Left lobe of liver (tissue), 2 donors: ENCODE results near the gene TTC6. TPM values are rescaled to one million over a fixed set of nuclear protein-coding genes. Genes with fewer than 3 reads are reported as not detected.
"Not testable (repeated sequence)": the region's sequence is repeated elsewhere in the genome, so short reads cannot be mapped to it uniquely, and the experiment has no call there.

Experiments used
- ATAC-seq: fragments of 200-7000 bp; cut with Tn5 transposase; one replicate; pipeline ENCODE4 v1.9.1; 2020; ENCODE audit warnings: mild to moderate bottlenecking, moderate library complexity
- DNase-seq: peaks from one replicate; pipeline ENCODE4 v3.0.0-alpha.2; 2020; ENCODE audit warnings: low spot score
- total RNA-seq: library from RNA; stranded (reverse); gene quantifications from one replicate; pipeline ENCODE4 v1.2.1, GENCODE V29; 2021
- donor health status: DM: no; HTN: no; CAD: no; lungs with moderate emphysema.
- donor health status: DM: no; HTN: yes; CAD: no.

TTC6 gene, protein sequence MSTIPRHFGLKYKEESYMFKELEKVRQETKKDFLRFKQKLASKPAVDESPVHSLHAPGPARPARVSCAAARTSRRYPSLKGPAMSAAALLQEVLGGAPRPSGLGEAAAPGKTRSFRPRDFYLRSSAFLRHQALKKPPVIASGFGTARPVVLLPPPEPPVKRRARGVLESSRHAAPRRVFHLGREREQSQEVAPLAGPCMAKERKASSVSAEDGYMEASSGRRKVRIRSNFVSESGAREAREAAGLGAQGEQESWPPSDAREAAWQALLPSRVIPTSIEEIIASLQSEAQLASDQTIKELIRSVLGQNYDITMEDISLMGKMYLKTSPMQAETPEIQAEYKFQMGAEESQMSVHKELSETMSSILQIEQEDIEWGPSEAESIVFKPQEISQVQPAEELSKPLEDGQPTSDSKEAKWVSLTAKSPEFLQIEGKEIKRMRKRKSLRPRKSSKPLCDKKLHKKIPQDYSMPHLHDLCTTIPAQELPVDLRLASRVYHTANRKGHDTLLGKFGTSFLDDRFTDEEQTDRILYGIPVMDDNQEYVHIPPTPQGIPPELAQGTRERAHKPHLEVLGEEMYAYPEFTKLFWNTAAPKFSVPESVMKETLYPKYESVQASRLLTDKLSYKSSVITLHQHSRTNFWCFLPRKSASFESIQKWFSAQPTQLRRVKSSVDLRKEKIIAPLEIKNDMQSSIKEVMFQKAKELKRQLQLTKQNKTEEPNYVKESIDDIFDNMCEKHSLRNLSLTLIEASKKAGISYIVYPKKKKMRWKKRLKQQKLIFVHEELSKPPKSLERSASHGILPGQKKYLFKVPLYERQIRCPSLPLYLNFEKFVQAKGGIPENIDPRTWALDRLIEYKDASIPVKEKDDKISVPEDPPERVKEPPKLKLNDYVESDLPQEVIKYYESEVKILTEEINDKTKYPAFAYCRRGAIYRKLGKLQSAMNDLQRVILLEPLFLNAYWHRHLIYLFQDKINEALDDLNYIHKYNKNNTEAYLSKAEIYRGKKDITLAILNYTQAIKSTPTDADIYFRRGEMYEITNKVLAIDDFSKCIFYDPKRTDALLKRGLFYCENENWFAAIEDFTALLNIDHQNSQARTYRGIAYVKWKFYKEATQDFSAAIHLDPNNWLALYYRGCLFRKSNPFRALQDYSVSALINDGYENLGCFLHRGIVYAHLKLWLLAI (N-terminal part only)
- 5.0 TPM for total RNA-seq

GRCh38 chr14:37594971-37595808 is at the start of gene TTC6, which contains the start of gene FOXA1:
TTC6 (plus strand) TSS chr14:37595629; CDS start chr14:37622065, 26,436 bp downstream.
FOXA1 (minus strand) TSS chr14:37595249; CDS start chr14:37594972, 277 bp downstream.
- peak; percentile 87 for DNase-seq
- peak; percentile 50 for ATAC-seq

- peak; percentile 50 for DNase-seq
- peak; percentile 95 for ATAC-seq
Measured at GRCh38 chr14:37546621-37547447, 48.6 kb upstream of the TTC6 start.

GRCh38 chr14:37550511-37550910 is 44.9 kb upstream of the TTC6 start:
- ATAC-seq, result no peak
- no peak for DNase-seq

- DNase-seq (no peak), ATAC-seq (no peak)
Measured at GRCh38 chr14:37551119-37551518, 44.3 kb upstream of the TTC6 start.

DNA sequence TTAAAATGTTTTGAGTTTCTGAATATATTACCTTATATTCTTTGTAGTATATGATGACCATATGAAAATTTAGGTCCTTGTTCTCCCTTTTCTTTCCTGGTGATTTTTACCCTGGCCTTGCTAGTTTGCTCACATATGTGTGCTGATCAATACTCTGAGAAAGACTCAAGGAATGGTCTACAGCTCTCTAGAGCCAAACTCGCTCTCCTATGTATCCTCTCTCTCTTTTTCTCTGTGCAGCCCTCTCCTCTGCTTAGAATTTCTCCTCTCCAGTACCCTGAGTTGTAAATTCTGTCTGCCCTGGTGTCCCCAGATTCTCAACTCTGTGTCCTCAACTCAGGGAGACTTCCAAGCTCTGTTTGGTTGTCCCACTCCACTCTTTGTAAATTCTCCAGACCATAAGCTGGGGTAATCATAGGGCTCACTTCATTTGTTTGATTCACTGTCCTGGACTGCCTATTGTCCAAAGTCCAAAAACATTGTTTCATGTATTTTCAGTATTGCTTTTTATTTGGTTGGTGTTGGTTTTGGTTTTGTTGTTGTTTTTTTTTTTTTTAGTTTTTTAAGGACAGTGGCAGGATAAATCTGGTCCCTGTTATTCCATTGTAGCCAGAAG is 41.4 kb upstream of the TTC6 start:
- no peak for DNase-seq
- peak; percentile 61 for ATAC-seq

- not testable (repeated sequence) for DNase-seq, ATAC-seq
Measured at GRCh38 chr14:37555596-37555995, 39.8 kb upstream of the TTC6 start.

- ATAC-seq, result no peak
- no peak for DNase-seq
Measured at GRCh38 chr14:37558740-37559139, 36.7 kb upstream of the TTC6 start.

DNA sequence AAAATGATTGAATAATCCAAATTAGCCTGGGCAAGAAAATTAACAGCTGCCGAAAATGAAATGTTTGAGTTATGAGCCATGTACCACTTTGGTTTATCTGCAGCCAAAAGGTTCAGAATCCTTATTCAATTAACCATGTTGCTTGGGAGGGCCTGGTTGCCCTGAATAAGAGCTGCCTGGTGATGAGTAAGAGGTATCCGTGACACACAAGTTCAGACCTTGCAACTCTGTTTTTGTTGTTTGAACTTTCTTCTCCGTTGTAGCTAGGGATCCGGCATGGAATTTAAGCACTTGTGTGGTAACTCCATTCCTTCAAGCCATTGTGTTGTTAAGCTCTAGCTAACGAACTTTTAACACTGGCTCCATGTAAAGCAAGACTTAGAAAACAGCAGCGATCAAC is 36.0 kb upstream of the TTC6 start:
- DNase-seq (no peak), ATAC-seq (no peak)

DNA sequence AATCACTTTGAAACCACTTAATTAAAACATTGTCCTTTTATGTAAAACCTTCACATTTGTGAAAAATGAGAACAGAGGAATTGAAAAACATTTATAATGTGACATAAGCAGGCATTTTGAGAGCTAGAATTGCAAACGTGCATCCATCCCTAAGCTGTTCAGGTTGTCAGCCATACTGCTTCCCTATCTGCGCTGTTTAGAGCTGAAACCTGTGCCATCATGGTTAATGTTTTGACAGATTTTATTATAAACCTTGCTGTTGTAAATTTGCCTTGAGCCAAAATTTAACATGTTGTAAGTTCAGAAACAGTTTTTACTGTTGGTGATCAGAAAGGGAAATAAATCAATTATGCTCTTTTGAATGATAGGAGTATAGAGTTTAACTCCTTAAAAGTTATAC is 32.2 kb upstream of the TTC6 start:
- ATAC-seq (no peak), DNase-seq (no peak)

DNA sequence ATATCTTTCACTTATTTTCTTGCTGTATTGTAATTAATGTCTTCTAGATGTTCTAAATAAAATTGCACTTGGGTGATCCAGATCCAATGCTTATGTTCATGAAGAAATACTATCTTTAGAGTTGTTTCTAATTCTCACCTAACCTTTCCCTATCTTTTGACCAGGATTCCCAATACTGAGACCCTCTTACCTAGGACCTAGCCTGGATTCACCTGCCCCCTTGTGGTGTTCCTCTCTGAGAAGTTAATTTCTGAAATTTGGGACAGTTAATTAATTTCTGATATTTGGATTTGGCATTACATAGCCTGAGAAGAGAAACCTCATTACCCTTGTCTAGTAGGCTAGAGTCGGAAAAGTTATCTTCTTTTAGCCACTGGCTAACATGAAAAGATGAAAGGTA is 29.9 kb upstream of the TTC6 start:
- no peak for DNase-seq

DNA sequence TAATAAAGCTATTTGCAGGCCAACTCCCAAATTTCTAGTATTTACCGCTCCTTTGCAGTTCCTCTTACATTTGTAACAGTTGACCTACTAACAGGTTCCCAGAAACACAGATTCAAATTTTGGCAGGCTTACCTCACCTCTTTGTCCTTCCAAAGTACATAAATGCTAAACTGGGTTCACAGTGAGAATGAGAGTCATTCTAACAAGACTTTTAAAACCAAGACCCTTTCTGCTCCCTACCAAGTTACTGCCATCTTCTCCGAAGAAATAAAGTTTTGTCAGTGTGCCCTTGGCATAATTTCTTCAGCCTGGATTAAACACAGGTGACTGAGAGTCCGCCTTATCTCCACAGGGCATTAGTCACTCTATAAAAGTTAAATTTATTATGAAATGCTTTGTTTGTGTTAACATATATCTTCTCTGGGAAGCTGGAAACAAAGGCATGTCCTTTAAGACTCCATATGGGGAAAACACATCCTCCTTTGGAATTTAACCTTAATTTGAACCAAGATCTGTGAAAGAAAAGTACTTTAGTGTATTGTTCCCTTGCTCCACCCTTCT is 28.5 kb upstream of the TTC6 start:
- no peak for DNase-seq
- peak; percentile 91 for ATAC-seq

More for the DNA sequence above, 29.9 kb upstream of the TTC6 start:
- peak; percentile 67 for ATAC-seq

DNA sequence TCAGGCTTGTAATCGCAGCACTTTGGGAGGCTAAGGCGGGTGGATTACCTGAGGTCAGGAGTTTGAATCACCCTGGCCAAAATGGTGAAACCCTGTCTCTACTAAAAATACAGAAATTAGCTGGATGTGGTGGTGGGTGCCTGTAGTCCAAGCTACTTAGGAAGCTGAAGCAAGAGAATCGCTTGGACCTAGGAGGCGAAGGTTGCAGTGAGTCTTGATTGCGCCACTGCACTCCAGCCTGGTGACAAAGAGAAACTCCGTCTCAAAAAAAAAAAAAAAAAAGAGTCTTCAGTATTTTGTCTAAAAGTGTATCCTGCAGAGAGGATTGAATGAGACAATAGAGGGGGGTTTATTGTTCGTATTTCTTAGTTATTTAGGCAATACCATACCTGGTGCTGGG is 25.7 kb upstream of the TTC6 start:
- ATAC-seq, result no peak
- no peak for DNase-seq

- DNase-seq (no peak), ATAC-seq (no peak)
Measured at GRCh38 chr14:37571391-37571790, 24.0 kb upstream of the TTC6 start.

GRCh38 chr14:37573356-37573755 is 22.1 kb upstream of the TTC6 start:
- no peak for ATAC-seq
- DNase-seq, result no peak

GRCh38 chr14:37579274-37579673 is 16.2 kb upstream of the TTC6 start:
- DNase-seq (no peak), ATAC-seq (no peak)

- no peak for ATAC-seq
- no peak for DNase-seq
Measured at GRCh38 chr14:37580146-37580545, 15.3 kb upstream of the TTC6 start.

DNA sequence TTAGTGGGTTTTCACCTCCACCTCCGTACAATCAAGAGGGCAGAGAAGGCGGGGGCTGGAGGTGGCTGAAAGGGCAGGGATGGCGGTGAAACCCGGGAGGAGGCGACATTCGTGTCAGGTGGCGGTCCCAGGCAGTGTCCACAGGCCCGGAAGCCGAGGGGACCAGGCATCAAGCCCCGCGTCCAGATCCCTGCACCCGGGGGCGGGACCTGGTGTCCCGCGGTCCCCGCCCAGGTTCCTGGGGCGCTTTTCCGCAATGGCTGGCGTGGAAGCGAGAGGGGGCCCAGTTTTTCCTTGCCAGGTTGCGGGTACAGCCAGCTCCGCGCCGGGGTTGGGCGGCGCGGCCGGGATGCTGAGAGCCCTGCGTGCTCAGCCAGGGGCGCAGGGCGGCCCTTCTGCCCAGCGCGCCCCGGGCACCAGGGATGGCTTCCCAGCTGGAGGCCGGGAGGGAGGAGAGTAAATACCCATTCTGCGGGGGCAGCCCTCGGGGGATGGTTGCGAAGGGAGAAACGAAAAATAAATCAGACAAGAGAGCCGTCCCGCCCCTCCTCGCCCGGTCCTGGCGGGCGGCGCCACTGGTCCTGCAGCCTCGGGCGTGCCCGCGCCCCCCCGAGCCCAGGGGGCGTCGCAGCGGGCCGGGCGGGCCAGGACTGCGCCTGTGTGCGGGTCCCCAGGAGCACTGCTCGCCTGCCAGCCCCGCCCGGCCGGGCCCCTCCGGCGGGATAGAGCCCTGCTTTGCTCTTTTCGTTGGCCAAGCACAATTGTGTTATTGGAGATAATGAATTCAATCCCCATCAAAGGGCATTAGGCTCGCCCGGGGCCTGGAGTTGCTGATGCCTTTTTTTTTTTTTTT is 11.8 kb upstream of the TTC6 start:
- ATAC-seq, result peak; percentile 67
- peak; percentile 76 for DNase-seq
